HL-60 (cell line): ENCODE measurements around the gene KCNQ1.

Experiments
- DNase-seq, 2 experiments: peaks; one replicate each; pipeline ENCODE4 v3.0.0-alpha.2; 2010 to 2020; ENCODE audit warnings: low read depth in 1 of 2, low spot score in 1 of 2
- H3K27ac ChIP-seq: fragments of 250-450 bp; sonication (Bioruptor Pico); replicated peaks from 2 replicates; pipeline ENCODE4 v1.5.1; 2020; ENCODE audit warnings: mild to moderate bottlenecking, moderate library complexity
- H3K27me3 ChIP-seq: fragments of 250-450 bp; sonication (Bioruptor Pico); 2 replicates; pipeline ENCODE4 v1.5.1; 2021; ENCODE audit warnings: mild to moderate bottlenecking, moderate library complexity; ENCODE audit not compliant: insufficient read depth, poor library complexity, severe bottlenecking
- H3K4me3 ChIP-seq: replicated peaks from 2 replicates; pipeline ENCODE4 v1.5.1; 2011; ENCODE audit warnings: mild to moderate bottlenecking, control low read depth, low read length; ENCODE audit not compliant: insufficient read depth
- GABPA ChIP-seq: IDR thresholded peaks from 2 replicates; pipeline ENCODE4 v1.6.1; 2012; ENCODE audit warnings: low read depth
- POLR2AphosphoS5 ChIP-seq: IDR thresholded peaks from 2 replicates; pipeline ENCODE4 v1.6.1; 2012; ENCODE audit warnings: low read depth
- REST ChIP-seq: IDR thresholded peaks from 2 replicates; pipeline ENCODE4 v1.6.1; 2012; ENCODE audit warnings: low read depth; ENCODE audit not compliant: insufficient replicate concordance
- SPI1 ChIP-seq: IDR thresholded peaks from 2 replicates; pipeline ENCODE4 v1.6.1; 2012; ENCODE audit warnings: low read depth, mild to moderate bottlenecking, borderline replicate concordance
- TF ChIP-seq, protein P1 (sequence below): IDR thresholded peaks from one replicate; pipeline ENCODE4 v1.5.1; 2011; ENCODE audit warnings: low read length, control low read depth, inconsistent platforms; ENCODE audit not compliant: insufficient read depth

Gene KCNQ1

DNA sequence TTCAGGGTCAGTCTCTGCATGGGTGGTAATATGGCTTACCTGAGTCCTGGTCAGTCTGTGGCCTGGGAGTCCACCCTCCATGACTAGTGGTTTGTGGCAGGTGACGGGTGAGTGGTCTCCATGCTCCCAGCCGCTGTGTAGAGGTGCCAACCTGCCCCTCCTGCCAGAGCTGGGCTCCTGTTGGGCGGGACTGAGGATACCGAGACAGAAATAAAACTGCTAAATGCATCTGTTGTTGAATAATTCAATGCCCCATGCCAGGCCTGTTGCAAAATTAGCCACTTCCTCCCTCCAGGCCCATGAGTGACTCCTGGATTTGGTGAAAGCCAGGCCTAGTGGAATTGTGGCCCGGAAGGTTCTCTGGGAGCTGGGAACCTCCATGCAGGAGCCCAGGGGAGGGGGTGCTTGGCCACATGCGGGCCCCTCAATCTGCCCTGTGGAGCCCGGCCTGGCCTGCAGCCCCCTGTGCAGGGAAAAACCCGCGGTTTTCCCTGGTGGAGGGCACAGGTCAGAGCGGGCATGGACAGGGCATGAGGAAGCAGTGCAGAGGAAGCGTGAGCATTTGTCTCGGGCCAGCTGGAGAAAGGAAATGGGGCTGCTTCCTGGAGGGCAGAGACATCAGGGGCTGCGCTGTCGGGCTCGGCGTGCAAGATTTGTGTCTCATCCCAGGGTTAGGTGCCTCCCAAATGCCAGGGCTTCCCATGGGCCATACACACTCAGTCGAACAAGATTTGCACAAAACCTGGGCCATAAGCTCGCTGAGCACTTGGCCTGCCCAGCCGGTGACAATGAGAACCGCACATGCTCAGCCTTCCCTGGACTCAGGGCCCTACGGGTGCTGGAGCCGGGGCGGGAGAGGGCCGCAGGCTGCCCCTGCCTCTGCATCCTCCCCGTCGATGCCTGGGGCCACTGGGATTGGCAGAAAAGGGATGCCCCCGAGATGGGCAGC is 66.9 kb downstream of the KCNQ1 start:
- H3K27me3 ChIP-seq = no peaks in the 10 kb centered on the region
- peak; percentile 43 to 51 for DNase-seq
- no peak overlapping the region for H3K4me3 ChIP-seq
- peak; percentile 90 for TF ChIP-seq SPI1
- no peak for TF ChIP-seq GABPA
- TF ChIP-seq, protein P1, sequence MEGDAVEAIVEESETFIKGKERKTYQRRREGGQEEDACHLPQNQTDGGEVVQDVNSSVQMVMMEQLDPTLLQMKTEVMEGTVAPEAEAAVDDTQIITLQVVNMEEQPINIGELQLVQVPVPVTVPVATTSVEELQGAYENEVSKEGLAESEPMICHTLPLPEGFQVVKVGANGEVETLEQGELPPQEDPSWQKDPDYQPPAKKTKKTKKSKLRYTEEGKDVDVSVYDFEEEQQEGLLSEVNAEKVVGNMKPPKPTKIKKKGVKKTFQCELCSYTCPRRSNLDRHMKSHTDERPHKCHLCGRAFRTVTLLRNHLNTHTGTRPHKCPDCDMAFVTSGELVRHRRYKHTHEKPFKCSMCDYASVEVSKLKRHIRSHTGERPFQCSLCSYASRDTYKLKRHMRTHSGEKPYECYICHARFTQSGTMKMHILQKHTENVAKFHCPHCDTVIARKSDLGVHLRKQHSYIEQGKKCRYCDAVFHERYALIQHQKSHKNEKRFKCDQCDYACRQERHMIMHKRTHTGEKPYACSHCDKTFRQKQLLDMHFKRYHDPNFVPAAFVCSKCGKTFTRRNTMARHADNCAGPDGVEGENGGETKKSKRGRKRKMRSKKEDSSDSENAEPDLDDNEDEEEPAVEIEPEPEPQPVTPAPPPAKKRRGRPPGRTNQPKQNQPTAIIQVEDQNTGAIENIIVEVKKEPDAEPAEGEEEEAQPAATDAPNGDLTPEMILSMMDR = no peak
- TF ChIP-seq REST = no peak
- no peak for TF ChIP-seq POLR2AphosphoS5
- H3K27ac ChIP-seq = peak overlapping the region; percentile 9; the same call in 1 of the 2 replicates

- no peak for DNase-seq
- no peaks in the 10 kb centered on the region for H3K27me3 ChIP-seq
- H3K27ac ChIP-seq = no peak overlapping the region
- no peak overlapping the region for H3K4me3 ChIP-seq
- no peak for TF ChIP-seq SPI1
- TF ChIP-seq REST = no peak
- no peak for TF ChIP-seq POLR2AphosphoS5
- TF ChIP-seq, protein P1 = no peak
- TF ChIP-seq GABPA = no peak
Measured at GRCh38 chr11:2512431-2513407, 67.9 kb downstream of the KCNQ1 start.

- Histone ChIP-seq H3K27me3 (no peaks in the 10 kb centered on the region), H3K27ac (no peak overlapping the region), H3K4me3 (no peak overlapping the region)
- no peak for TF ChIP-seq POLR2AphosphoS5
- TF ChIP-seq, protein P1 = no peak
- no peak for TF ChIP-seq SPI1
- TF ChIP-seq REST = no peak
- no peak for TF ChIP-seq GABPA
- no peak for DNase-seq
Measured at GRCh38 chr11:2513441-2513840, 68.6 kb downstream of the KCNQ1 start.
